Measurements from ENCODE around the gene METTL26. TPM values are rescaled to one million over a fixed set of nuclear protein-coding genes. Genes with fewer than 3 reads are reported as not detected.

METTL26 gene
- total and polyA plus RNA-seq, 8 donors = 17.3 to 271 (median 197) TPM

DNA sequence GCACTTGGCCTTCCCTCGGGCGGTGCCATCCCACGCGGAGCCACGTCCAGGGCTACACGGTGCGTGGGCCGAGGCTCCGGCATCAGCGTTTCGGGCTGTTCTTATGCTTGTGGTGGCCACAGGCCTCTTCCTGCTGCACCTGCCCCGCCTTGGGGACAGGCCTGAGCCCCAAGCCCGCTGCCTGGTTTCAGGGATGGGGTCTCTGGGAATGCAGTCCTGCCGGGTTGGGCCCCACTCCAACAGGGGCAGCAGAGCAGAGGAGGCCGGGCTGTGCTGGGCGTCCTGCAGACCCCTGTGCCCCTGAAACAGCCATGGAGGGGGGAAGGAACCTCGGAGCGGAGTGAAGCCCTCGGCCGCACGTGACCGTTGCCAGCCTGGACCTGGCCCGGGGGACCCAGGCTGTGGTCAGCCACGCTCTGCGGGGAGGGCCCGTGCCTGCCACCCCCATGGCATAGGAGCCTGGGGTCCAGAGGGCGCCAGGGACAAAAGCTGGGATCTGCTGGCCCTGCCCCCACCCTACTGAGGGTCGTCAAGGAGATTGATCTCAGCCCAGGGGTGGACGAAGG, 5.8 kb downstream of the METTL26 start:
- H3K9me3 ChIP-seq = no peaks in the 10 kb centered on the region
- peaks cover 0 to 13% (median 0%) of the 10 kb centered on the region in 3 donors for H3K27me3 ChIP-seq
- intact Hi-C loops (cut with DNase I; ENCODE audit: low total_unique reads) = no loop called here
- H3K36me3 ChIP-seq = peaks cover 23 to 64% (median 61%) of the 10 kb centered on the region in 4 donors
- WGBS, 5 donors = 39 to 54% (median 47%) methylated on average over 22 to 29 of the region's 29 CpGs
- TF ChIP-seq, protein P1, sequence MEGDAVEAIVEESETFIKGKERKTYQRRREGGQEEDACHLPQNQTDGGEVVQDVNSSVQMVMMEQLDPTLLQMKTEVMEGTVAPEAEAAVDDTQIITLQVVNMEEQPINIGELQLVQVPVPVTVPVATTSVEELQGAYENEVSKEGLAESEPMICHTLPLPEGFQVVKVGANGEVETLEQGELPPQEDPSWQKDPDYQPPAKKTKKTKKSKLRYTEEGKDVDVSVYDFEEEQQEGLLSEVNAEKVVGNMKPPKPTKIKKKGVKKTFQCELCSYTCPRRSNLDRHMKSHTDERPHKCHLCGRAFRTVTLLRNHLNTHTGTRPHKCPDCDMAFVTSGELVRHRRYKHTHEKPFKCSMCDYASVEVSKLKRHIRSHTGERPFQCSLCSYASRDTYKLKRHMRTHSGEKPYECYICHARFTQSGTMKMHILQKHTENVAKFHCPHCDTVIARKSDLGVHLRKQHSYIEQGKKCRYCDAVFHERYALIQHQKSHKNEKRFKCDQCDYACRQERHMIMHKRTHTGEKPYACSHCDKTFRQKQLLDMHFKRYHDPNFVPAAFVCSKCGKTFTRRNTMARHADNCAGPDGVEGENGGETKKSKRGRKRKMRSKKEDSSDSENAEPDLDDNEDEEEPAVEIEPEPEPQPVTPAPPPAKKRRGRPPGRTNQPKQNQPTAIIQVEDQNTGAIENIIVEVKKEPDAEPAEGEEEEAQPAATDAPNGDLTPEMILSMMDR (IDR thresholded peaks at IDR 0.05) = no peak
- TF ChIP-seq POLR2AphosphoS5 (IDR thresholded peaks at IDR 0.05) (no peak), POLR2A (IDR thresholded peaks at IDR 0.05) (no peak), EP300 (IDR thresholded peaks at IDR 0.05) (no peak)
- DNase-seq = no peak
- H3K4me3 ChIP-seq = no peak overlapping the region
- peaks cover 28 to 45% (median 41%) of the 10 kb centered on the region in 4 donors for H3K4me1 ChIP-seq
- H3K27ac ChIP-seq = peak overlapping the region in 2 of 5 donors; percentile 1 to 14

DNA sequence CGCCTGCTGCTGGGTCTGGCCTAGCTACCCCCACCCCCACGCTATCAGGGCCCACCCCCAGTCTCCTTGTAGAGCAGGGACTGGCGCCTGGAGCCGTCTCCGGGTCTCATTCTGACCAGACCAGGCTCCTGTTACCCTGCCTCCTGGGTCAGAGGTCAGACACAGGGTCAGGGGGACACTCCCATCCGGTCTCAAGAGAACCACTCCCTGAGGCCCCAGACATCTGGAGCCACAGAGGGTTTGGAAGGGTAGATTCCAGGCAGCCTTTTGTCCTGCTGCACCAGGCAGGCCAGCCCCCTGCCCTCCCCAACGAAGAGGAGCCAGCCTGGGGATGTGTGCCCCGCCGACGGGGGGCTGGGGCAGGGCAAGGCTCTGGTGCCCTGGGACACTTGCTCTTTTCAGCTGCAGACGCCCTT, 6.3 kb downstream of the METTL26 start:
- intact Hi-C loops (cut with DNase I; ENCODE audit: low total_unique reads) = no loop called here
- Histone ChIP-seq H3K27me3 (peaks cover 0 to 13% (median 0%) of the 10 kb centered on the region in 3 donors), H3K27ac (peak overlapping the region in 2 of 5 donors; percentile 1 to 14), H3K4me3 (no peak overlapping the region), H3K36me3 (peaks cover 24 to 67% (median 64%) of the 10 kb centered on the region in 4 donors), H3K9me3 (no peaks in the 10 kb centered on the region), H3K4me1 (peaks cover 23 to 40% (median 36%) of the 10 kb centered on the region in 4 donors)
- TF ChIP-seq POLR2AphosphoS5 (IDR thresholded peaks at IDR 0.05) (no peak), POLR2A (IDR thresholded peaks at IDR 0.05) (no peak)
- DNase-seq = no peak
- 40 to 49% (median 45%) methylated on average over 5 to 11 of the region's 11 CpGs for WGBS, 5 donors

DNA sequence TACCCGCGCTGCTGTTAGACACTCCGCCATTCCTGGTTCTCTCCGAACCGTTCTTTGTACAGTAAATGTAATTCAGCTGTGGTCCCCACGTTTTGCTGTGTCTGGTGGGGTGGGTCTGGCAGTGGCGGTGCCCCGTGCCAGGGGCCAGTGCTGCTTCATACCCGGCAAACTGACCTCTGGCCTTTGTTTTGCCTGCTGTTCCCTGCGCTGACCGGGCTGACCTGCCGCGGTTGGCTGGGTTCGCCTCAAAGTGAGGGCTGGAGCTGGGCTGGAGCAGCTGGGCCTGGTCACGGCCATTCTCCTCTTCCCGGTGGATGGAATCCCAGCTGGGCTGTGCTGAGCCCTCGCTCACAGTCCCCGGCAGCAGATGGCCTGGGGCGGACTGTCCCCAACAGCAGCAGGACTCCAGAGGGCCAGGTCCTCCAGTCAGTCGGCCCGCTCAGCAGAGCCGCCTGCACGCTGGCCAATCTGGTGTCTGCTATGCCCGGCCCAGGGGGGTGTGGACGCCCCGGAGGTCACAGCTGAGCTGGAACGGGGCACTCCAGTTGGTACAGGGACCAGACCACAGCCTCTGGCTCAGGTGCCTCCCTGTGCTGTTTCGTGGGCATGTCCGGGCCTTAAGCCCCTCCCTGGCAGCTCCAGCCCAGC, 6.8 kb downstream of the METTL26 start:
- Histone ChIP-seq H3K36me3 (peaks cover 24 to 63% (median 61%) of the 10 kb centered on the region in 4 donors), H3K9me3 (no peaks in the 10 kb centered on the region), H3K27me3 (peaks cover 0 to 13% (median 0%) of the 10 kb centered on the region in 3 donors), H3K27ac (peak overlapping the region in 2 of 5 donors; percentile 1 to 14), H3K4me3 (no peak overlapping the region), H3K4me1 (peaks cover 23 to 37% (median 31%) of the 10 kb centered on the region in 4 donors)
- TF ChIP-seq, protein P1 (IDR thresholded peaks at IDR 0.05) = no peak
- TF ChIP-seq POLR2A (IDR thresholded peaks at IDR 0.05) (no peak), POLR2AphosphoS5 (IDR thresholded peaks at IDR 0.05) (no peak), EP300 (IDR thresholded peaks at IDR 0.05) (no peak)
- DNase-seq = peak in 1 of 2 donors; percentile 66
- intact Hi-C loops (cut with DNase I; ENCODE audit: low total_unique reads) = no loop called here
- WGBS, 5 donors = 56 to 78% (median 62%) methylated on average over 22 to 29 of the region's 29 CpGs

DNA sequence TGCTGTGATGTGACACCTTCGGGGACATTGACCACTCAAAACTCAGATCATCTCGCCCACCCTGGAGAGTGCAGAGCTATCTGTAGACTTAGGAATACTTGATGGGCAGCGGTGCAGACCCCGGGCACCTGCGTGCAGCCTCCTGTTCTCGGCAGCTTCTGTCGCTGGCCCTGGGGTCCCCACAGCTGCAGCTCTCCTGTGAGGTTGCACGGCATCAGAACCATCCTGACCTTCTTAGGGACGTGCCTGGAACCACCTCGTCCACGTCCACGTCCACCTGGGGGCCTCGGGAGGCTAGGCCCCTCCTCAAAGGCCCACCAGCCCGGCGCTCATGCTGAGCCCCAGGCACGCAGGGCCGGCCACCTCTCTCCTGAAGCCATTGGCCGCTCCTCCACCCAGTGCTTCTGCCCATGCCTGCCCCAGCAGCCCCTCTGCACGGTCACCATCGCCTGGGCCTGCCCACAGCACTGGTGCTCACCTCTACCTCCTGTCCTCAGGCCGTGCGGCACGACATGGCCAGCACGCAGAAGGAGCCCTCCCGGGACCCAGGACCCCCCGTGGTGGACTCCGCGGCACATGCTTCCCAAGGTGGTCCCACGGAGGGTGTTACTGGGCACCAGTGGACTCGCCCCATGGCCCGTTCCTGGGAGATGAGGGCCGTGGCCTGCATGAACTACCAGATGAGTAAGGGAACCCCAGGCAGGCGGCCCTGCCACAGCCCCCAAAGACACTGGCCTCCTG, 7.6 kb downstream of the METTL26 start:
- peaks cover 0 to 13% (median 0%) of the 10 kb centered on the region in 3 donors for H3K27me3 ChIP-seq
- 90 to 95% (median 94%) methylated on average over 19 to 33 of the region's 33 CpGs for WGBS, 5 donors
- no peak for TF ChIP-seq EP300 (IDR thresholded peaks at IDR 0.05)
- TF ChIP-seq, protein P1 (IDR thresholded peaks at IDR 0.05) = no peak
- TF ChIP-seq POLR2AphosphoS5 (IDR thresholded peaks at IDR 0.05) = no peak
- no peak for TF ChIP-seq POLR2A (IDR thresholded peaks at IDR 0.05)
- intact Hi-C loops (cut with DNase I; ENCODE audit: low total_unique reads) = no loop called here
- DNase-seq = no peak
- H3K36me3 ChIP-seq = peaks cover 19 to 58% (median 53%) of the 10 kb centered on the region in 4 donors
- H3K4me3 ChIP-seq = no peak overlapping the region
- no peaks in the 10 kb centered on the region for H3K9me3 ChIP-seq
- peaks cover 23 to 37% (median 27%) of the 10 kb centered on the region in 4 donors for H3K4me1 ChIP-seq
- no peak overlapping the region for H3K27ac ChIP-seq

All from stomach (tissue), 9 donors.